SU-DHL-6 (cell line): ENCODE measurements around the gene ADRA2A.

ENCODE experiments used
- EZH2phosphoT487 ChIP-seq: fragments of 200-600 bp; sonication (generic), shearing (Covaris generic); conservative IDR thresholded peaks from 2 replicates; pipeline ENCODE4 v1.6.1; 2018; ENCODE audit warnings: mild to moderate bottlenecking, antibody characterized with exemption, low read length, moderate library complexity, mixed read lengths
- TF ChIP-seq, protein P1 (sequence below): fragments of 200-600 bp; sonication (generic); IDR thresholded peaks from one replicate; pipeline ENCODE4 v1.5.1; 2017; ENCODE audit warnings: antibody characterized with exemption, mild to moderate bottlenecking, low read length, moderate library complexity; ENCODE audit not compliant: insufficient read depth, poor library complexity, severe bottlenecking

DNA sequence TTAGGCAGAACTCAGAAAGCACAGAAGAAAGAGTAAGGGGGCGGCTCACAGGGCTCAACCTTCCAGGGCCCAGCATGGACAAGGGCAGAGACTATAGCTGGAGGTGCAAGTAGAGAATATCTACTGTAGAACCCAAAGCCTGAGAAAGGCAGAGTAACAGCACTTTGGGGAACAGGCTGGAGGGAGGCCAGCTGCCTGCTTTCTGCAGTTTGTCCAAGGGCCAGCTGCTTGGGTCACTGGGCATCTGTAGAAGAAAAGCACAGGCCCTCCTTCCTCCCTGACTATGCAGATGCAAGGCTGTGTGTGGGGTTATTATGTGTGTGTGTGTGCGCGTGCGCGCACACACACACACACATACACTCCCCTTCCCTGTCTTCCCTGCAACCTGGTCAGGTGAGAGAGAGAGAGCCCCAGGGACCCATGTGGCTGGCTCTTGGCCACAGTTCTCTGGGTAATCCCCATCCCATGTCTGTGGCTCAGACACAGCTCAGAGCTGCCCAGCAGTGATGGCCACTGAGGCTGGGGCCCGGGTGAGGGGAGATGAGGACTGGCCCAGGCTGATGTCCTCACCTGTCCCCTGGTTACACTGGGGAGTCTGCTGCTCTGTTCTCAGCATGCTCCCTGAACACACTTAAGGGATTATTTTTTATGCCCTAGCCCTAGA lies 9.0 kb downstream of the ADRA2A start:
- TF ChIP-seq, protein P1, sequence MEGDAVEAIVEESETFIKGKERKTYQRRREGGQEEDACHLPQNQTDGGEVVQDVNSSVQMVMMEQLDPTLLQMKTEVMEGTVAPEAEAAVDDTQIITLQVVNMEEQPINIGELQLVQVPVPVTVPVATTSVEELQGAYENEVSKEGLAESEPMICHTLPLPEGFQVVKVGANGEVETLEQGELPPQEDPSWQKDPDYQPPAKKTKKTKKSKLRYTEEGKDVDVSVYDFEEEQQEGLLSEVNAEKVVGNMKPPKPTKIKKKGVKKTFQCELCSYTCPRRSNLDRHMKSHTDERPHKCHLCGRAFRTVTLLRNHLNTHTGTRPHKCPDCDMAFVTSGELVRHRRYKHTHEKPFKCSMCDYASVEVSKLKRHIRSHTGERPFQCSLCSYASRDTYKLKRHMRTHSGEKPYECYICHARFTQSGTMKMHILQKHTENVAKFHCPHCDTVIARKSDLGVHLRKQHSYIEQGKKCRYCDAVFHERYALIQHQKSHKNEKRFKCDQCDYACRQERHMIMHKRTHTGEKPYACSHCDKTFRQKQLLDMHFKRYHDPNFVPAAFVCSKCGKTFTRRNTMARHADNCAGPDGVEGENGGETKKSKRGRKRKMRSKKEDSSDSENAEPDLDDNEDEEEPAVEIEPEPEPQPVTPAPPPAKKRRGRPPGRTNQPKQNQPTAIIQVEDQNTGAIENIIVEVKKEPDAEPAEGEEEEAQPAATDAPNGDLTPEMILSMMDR = no peak
- no peak for TF ChIP-seq EZH2phosphoT487
